Measurements from ENCODE around the gene RGS10. TPM values are rescaled to one million over a fixed set of nuclear protein-coding genes. Genes with fewer than 3 reads are reported as not detected.

RGS10 gene
- total and polyA plus RNA-seq, 9 of the 15 experiments (the other 6 are each of a cell fraction or from before 2014, with no cell fraction given): 31.9 to 123 (median 62.1) TPM

GRCh38 chr10:119542357-119542987 is at the start of gene RGS10 (continued):
- no peak for TF ChIP-seq FOXP4 (CRISPR knock-in tag; IDR thresholded peaks at IDR 0.05; ENCODE audit: borderline replicate concordance)
- no peak for TF ChIP-seq ARID1B (IDR thresholded peaks at IDR 0.05)
- TF ChIP-seq KAT2B (IDR thresholded peaks at IDR 0.05; ENCODE audit: low read depth, low read length): no peak
- no peak for TF ChIP-seq CUX1 (CRISPR knock-in tag; IDR thresholded peaks at IDR 0.05)
- no peak for TF ChIP-seq ZNF24 (IDR thresholded peaks at IDR 0.05)
- no peak for TF ChIP-seq PREB (CRISPR knock-in tag; IDR thresholded peaks at IDR 0.05)
- no peak for TF ChIP-seq BRF2 (IDR thresholded peaks at IDR 0.05; ENCODE audit: borderline replicate concordance, insufficient read depth, insufficient read length)
- TF ChIP-seq ERF (CRISPR knock-in tag; IDR thresholded peaks at IDR 0.05): no peak
- TF ChIP-seq NR1H2 (CRISPR knock-in tag; IDR thresholded peaks at IDR 0.05): no peak
- no peak for TF ChIP-seq ZNF79 (CRISPR knock-in tag; IDR thresholded peaks at IDR 0.05; ENCODE audit: low read depth)
- TF ChIP-seq SMAD2 (IDR thresholded peaks at IDR 0.05; ENCODE audit: low read depth, low read length): no peak
- no peak for TF ChIP-seq CTCFL (IDR thresholded peaks at IDR 0.05; ENCODE audit: borderline replicate concordance, insufficient read depth, low read depth, low read length, poor library complexity, severe bottlenecking)
- no peak for TF ChIP-seq SRF (CRISPR knock-in tag; IDR thresholded peaks at IDR 0.05)
- TF ChIP-seq RBM39 (optimal IDR thresholded peaks at IDR 0.05; ENCODE audit: low read depth, low read length): no peak
- no peak for TF ChIP-seq ZSCAN29 (IDR thresholded peaks at IDR 0.05)
- TF ChIP-seq KHSRP (IDR thresholded peaks at IDR 0.05): no peak
